Measurements from ENCODE around the gene ATP9B.

DNA sequence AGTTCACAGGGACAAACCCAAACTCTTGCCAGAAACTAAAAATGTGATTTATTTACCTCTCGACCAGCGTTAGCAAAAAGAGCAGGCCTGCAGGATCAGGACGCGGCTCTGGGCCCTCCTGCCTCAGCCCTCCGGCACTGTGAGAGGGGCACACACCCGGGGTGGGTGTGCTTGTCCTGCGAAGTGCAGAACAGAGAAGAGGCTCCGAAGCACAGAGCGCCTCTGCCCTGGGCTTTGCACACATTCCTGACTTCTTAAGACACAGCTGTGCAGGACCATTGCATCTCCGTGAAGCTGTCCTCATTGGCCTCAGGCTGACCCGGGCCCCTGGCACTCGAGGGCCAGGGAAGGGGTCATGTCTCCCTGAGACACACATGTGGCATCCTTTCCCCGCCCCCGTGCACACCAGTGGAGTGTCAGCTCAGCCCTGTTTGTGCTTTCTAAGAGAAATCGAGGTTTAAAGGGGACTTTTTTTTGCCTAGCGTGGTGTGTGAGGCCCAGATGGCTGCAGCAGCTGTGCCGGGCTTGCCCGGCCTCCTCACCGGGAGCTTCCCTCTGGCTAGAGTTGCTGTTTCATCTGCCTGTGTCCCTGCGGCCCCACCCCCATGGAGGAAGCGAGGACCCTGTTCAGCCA lies 316.6 kb downstream of the ATP9B start:
- TF ChIP-seq POLR2A (IDR thresholded peaks at IDR 0.05; ENCODE audit: low read length) (no peak), GATA1 (IDR thresholded peaks at IDR 0.05; ENCODE audit: low read depth, low read length) (no peak)
